Right ventricle myocardium inferior (tissue), 1 donor: ENCODE results near the gene BEST2. TPM values are rescaled to one million over a fixed set of nuclear protein-coding genes. Genes with fewer than 3 reads are reported as not detected.
"Not testable (repeated sequence)": the region's sequence is repeated elsewhere in the genome, so short reads cannot be mapped to it uniquely, and the experiment has no call there.

ENCODE experiments used
- ATAC-seq: fragments of 200-7000 bp; cut with Tn5 transposase; one replicate; pipeline ENCODE4 v1.9.1; 2020; ENCODE audit warnings: mild to moderate bottlenecking, moderate library complexity
- DNase-seq: peaks from one replicate; pipeline ENCODE4 v3.0.0; 2021; ENCODE audit errors: missing footprints
- intact Hi-C: fragments of 100-400 bp; cut with DNase I; formaldehyde crosslinking; loops from one replicate; pipeline ENCODE4 v1.11.0; 2022
- total RNA-seq: library from RNA; stranded (reverse); fragmentation: NEBNext Ultra II Directional; extraction: Animal tissue kit (Norgen Biotek cat#: 25700); gene quantifications from one replicate; pipeline ENCODE4 v1.2.1, GENCODE V29; 2021
- donor health status: DM: no; HTN: yes; CAD: no; lungs with severe emphysema.

Gene BEST2
- total RNA-seq, 1 donor from 2014 or later: not detected

GRCh38 chr19:12792051-12792852 is 40.7 kb downstream of the BEST2 start:
- DNase-seq: peak; percentile 91

GRCh38 chr19:12792853-12793289 is 41.3 kb downstream of the BEST2 start:
- no peak for ATAC-seq
- no peak for DNase-seq
- intact Hi-C loops: no loop called here

More at GRCh38 chr19:12792051-12792852, 40.7 kb downstream of the BEST2 start:
- intact Hi-C loops: no loop called here
- no peak for ATAC-seq

GRCh38 chr19:12793290-12794195 is 42.0 kb downstream of the BEST2 start:
- peak; percentile 95 for DNase-seq
- ATAC-seq: peak; percentile 53
- intact Hi-C loops: no loop called here

- intact Hi-C loops: no loop called here
- DNase-seq: no peak
- ATAC-seq: no peak
Observed at GRCh38 chr19:12794196-12794941, 42.8 kb downstream of the BEST2 start.

- ATAC-seq: no peak
- intact Hi-C loops: no loop called here
- no peak for DNase-seq
Observed at GRCh38 chr19:12794971-12795381, 43.4 kb downstream of the BEST2 start.

GRCh38 chr19:12796146-12797071 is 44.8 kb downstream of the BEST2 start:
- DNase-seq: peak; percentile 90
- peak; percentile 21 for ATAC-seq
- intact Hi-C loops: loop anchor here (1.0 to 2.0 kb wide), 2 partner anchors 19 to 30 kb away; no protein-coding TSS in a partner anchor

GRCh38 chr19:12797141-12797587 is 45.6 kb downstream of the BEST2 start:
- ATAC-seq: no peak
- intact Hi-C loops: loop anchor here (2.0 kb wide), 1 partner anchor 30 kb away; no protein-coding TSS in a partner anchor
- DNase-seq: no peak

GRCh38 chr19:12797607-12798006 is 46.0 kb downstream of the BEST2 start:
- ATAC-seq, DNase-seq: not testable (repeated sequence)
- intact Hi-C loops: loop anchor here (2.0 kb wide), 1 partner anchor 31 kb away; no protein-coding TSS in a partner anchor

GRCh38 chr19:12799742-12800465 is 48.3 kb downstream of the BEST2 start:
- DNase-seq (no peak), ATAC-seq (no peak)
- intact Hi-C loops: no loop called here

GRCh38 chr19:12800466-12800770 is 48.8 kb downstream of the BEST2 start:
- DNase-seq (no peak), ATAC-seq (no peak)
- intact Hi-C loops: no loop called here

GRCh38 chr19:12800923-12801465 is 49.4 kb downstream of the BEST2 start:
- peak; percentile 29 for ATAC-seq
- DNase-seq: no peak
- intact Hi-C loops: no loop called here

GRCh38 chr19:12801466-12802266 is 50.1 kb downstream of the BEST2 start, which contains the start of the genes PRDX2 and THSD8:
Gene PRDX2 (minus strand): TSS chr19:12801800. CDS start chr19:12801261, 539 bp downstream.
Gene THSD8 (plus strand): TSS chr19:12802069. CDS start chr19:12802072, 3 bp downstream.
- intact Hi-C loops: no loop called here
- ATAC-seq: peak; percentile 87

GRCh38 chr19:12802267-12803106 is 50.9 kb downstream of the BEST2 start:
- ATAC-seq (no peak), DNase-seq (no peak)
- intact Hi-C loops: no loop called here

More at GRCh38 chr19:12801466-12802266, 50.1 kb downstream of the BEST2 start, which contains the start of the genes PRDX2 and THSD8:
- peak; percentile 86 for DNase-seq

- DNase-seq (no peak), ATAC-seq (no peak)
- intact Hi-C loops: no loop called here
Observed at GRCh38 chr19:12804051-12804450, 52.5 kb downstream of the BEST2 start.
